ENCODE data around the gene GPC2. TPM values are rescaled to one million over a fixed set of nuclear protein-coding genes. Genes with fewer than 3 reads are reported as not detected.

The GPC2 gene
- total and polyA plus RNA-seq, 4 donors, result 0.63 to 3.7 (median 0.96) TPM

DNA sequence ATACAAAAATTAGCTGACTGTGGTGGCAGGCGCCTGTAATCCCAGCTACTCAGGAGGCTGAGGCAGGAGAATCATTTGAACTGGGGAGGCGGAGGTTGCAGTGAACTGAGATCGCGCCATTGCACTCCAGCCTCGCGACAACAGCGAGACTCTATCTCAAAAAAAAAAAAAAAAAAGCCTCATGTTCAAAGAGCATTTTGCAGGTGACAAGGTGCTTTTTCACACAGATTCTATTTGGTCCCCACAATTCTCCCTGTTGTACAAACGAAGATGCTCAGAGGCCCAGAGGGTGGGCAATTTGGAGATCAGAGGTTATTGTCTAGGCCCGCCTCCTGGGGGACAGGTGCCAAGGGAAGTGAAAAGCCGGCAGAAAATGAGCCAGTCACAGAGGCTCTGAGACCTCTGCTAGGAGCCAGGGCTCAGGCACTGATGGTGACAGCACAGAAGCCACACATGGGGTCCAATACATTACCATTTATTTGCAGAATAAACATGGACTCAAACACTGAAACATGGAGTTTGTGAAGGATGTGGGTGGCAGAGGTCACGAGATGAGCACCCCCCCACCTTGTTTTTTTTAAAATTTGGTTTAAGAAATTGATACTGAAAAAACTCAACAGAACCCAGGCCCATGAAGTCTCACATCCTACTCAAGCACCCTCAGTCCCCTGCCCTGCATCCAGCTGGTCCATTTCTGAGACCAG, 7.9 kb downstream of the GPC2 start:
- peak in 1 of 2 donors; percentile 47 for DNase-seq
- intact Hi-C loops (cut with DNase I), result no loop called here
- Histone ChIP-seq H3K4me1 (ENCODE audit: control insufficient read depth in 1 of 2, insufficient read depth in 2 of 2, low read length in 2 of 2) (no peaks in the 10 kb centered on the region), H3K27me3 (ENCODE audit: control insufficient read depth in 1 of 2, insufficient read depth in 2 of 2, low read length in 1 of 2) (no peaks in the 10 kb centered on the region), H3K36me3 (ENCODE audit: control insufficient read depth in 1 of 2, insufficient read depth in 2 of 2, low read length in 1 of 2) (no peaks in the 10 kb centered on the region), H3K4me3 (ENCODE audit: low read length in 2 of 2) (no peak overlapping the region), H3K27ac (ENCODE audit: low read depth in 1 of 2, low read length in 2 of 2) (no peak overlapping the region), H3K9me3 (ENCODE audit: control insufficient read depth, low read length) (no peaks in the 10 kb centered on the region)
- no peak for ATAC-seq (ENCODE audit: low FRiP score)
- WGBS, 2 donors, result 85 to 87% methylated on average over 11 of the region's 11 CpGs

DNA sequence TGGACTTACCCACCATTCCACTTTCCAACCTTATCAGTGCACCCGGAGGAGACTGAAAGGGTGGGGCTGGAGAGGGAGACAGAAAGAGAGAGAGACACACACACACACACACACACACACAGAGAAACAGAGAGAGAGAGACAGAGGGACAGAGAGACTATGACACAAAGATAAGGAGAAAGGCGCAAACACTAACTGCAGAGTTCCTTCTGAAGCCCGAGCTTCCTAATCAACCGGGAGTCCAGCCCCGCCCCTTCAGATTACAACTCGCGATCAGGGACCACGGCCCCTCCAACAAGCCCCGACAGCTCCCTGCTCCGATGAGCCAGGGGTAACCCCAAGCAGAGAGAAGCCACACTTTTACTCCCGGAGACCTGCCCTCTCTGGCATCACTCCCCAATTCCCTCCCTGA, 9.3 kb downstream of the GPC2 start:
- DNase-seq (peak in 1 of 2 donors; percentile 56), ATAC-seq (ENCODE audit: low FRiP score) (peak; percentile 35)
- Histone ChIP-seq H3K4me3 (ENCODE audit: low read length in 2 of 2) (peak overlapping the region; percentile 30 to 61), H3K4me1 (ENCODE audit: control insufficient read depth in 1 of 2, insufficient read depth in 2 of 2, low read length in 2 of 2) (no peaks in the 10 kb centered on the region), H3K27me3 (ENCODE audit: control insufficient read depth in 1 of 2, insufficient read depth in 2 of 2, low read length in 1 of 2) (no peaks in the 10 kb centered on the region), H3K9me3 (ENCODE audit: control insufficient read depth, low read length) (no peaks in the 10 kb centered on the region), H3K36me3 (ENCODE audit: control insufficient read depth in 1 of 2, insufficient read depth in 2 of 2, low read length in 1 of 2) (no peaks in the 10 kb centered on the region), H3K27ac (ENCODE audit: low read depth in 1 of 2, low read length in 2 of 2) (no peak overlapping the region)
- intact Hi-C loops (cut with DNase I), result no loop called here
- 0 to 2% methylated on average over 11 of the region's 11 CpGs for WGBS, 2 donors

DNA sequence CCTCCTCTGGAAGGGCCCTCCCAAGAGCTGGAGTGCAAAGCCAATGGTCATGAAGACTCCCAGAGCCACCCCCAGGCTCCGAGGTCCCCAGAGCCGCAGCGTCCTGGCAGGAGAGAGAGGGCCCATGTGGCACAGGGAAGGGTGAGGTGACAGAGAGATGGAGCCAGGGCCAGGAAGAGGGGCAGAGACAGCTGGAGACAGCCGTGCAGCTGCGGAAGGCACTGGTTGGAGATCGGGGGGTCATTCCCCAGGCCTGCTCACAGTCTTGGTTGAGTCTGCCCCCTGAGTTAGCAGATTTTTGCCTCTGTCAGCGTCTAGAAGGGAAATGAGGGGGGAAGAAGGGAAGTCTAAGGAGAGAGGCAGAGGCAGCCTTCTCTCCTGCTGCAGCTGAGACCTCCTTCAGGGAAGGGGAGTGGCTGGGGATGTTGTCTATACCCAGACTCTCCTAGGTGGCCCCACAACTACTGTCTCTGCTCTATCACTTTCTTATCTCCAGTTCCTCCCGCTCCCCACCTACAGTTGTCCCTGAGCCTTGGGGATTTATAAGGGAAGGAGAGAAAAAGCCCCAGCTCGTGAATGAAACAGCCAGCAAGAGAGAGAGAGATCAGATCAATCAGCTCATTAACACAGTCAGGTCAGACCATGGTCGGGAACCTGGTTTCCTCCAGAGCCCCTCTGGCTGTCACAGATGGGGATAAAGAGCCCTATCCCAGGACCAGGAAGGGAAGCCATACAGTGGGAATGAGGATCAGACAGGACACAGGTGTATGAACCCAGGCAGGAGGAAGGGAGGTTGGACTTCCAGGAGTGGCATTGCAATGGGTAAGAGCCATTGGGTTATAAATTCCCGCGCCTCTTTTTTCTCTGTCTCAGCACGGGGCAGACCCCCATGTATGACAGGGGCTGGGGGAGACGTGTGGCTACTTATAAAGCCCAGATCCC, 9.9 kb downstream of the GPC2 start:
- H3K4me1 ChIP-seq (ENCODE audit: control insufficient read depth in 1 of 2, insufficient read depth in 2 of 2, low read length in 2 of 2), result no peaks in the 10 kb centered on the region
- WGBS, 2 donors, result 58 to 64% methylated on average over 14 of the region's 14 CpGs
- DNase-seq (peak; percentile 15 to 53), ATAC-seq (ENCODE audit: low FRiP score) (no peak)
- no peaks in the 10 kb centered on the region for H3K27me3 ChIP-seq (ENCODE audit: control insufficient read depth in 1 of 2, insufficient read depth in 2 of 2, low read length in 1 of 2)
- intact Hi-C loops (cut with DNase I), result no loop called here
- no peaks in the 10 kb centered on the region for H3K9me3 ChIP-seq (ENCODE audit: control insufficient read depth, low read length)
- peak overlapping the region in 1 of 2 donors; percentile 30 for H3K4me3 ChIP-seq (ENCODE audit: low read length in 2 of 2)
- no peak overlapping the region for H3K27ac ChIP-seq (ENCODE audit: low read depth in 1 of 2, low read length in 2 of 2)
- no peaks in the 10 kb centered on the region for H3K36me3 ChIP-seq (ENCODE audit: control insufficient read depth in 1 of 2, insufficient read depth in 2 of 2, low read length in 1 of 2)

DNA sequence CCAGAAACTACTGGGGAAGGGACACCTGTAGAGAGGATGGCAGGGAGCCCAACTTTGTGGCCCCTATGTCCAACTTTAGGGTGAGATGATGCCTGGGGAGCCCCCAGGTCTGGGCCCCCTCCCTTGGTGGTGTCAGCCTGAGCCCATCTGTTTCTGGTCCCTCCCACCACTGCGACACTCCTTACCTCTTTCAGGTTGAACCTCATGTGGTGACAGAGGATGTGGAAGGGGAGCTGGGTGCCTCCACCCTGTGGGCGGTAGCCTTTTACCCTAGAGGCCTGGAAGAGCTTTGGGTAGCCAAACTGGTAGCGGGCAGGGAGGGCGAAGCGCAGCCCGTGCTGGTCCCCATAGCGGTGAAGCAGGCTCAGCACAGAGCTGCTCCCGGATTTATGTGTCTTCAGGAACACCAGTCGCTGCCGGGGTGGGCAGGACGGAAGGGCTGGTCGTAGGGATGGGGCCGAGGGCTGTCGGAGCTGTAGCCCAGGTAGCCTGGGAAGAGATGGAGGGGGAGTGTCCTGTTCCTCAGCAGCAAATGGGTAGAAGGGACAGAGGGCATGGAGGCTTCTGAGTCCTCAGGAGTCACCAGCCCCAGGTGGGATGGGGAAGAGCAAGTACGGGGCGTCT, 10.8 kb downstream of the GPC2 start:
- ATAC-seq (ENCODE audit: low FRiP score), result no peak
- DNase-seq, result peak; percentile 27 to 42

GRCh38 chr7:100163871-100164270, 13.3 kb downstream of the GPC2 start:
- 90 to 94% methylated on average over 5 of the region's 5 CpGs for WGBS, 2 donors
- H3K27me3 ChIP-seq (ENCODE audit: control insufficient read depth in 1 of 2, insufficient read depth in 2 of 2, low read length in 1 of 2), result no peaks in the 10 kb centered on the region
- H3K27ac ChIP-seq (ENCODE audit: low read depth in 1 of 2, low read length in 2 of 2), result no peak overlapping the region
- intact Hi-C loops (cut with DNase I), result no loop called here
- H3K4me1 ChIP-seq (ENCODE audit: control insufficient read depth in 1 of 2, insufficient read depth in 2 of 2, low read length in 2 of 2), result no peaks in the 10 kb centered on the region
- H3K9me3 ChIP-seq (ENCODE audit: control insufficient read depth, low read length), result no peaks in the 10 kb centered on the region
- no peaks in the 10 kb centered on the region for H3K36me3 ChIP-seq (ENCODE audit: control insufficient read depth in 1 of 2, insufficient read depth in 2 of 2, low read length in 1 of 2)
- peak in 1 of 2 donors; percentile 12 for DNase-seq
- ATAC-seq (ENCODE audit: low FRiP score), result no peak
- H3K4me3 ChIP-seq (ENCODE audit: low read length in 2 of 2), result no peak overlapping the region

More for the DNA sequence above, 10.8 kb downstream of the GPC2 start:
- Histone ChIP-seq H3K27ac (ENCODE audit: low read depth in 1 of 2, low read length in 2 of 2) (no peak overlapping the region), H3K36me3 (ENCODE audit: control insufficient read depth in 1 of 2, insufficient read depth in 2 of 2, low read length in 1 of 2) (no peaks in the 10 kb centered on the region), H3K4me3 (ENCODE audit: low read length in 2 of 2) (no peak overlapping the region), H3K9me3 (ENCODE audit: control insufficient read depth, low read length) (no peaks in the 10 kb centered on the region), H3K4me1 (ENCODE audit: control insufficient read depth in 1 of 2, insufficient read depth in 2 of 2, low read length in 2 of 2) (no peaks in the 10 kb centered on the region), H3K27me3 (ENCODE audit: control insufficient read depth in 1 of 2, insufficient read depth in 2 of 2, low read length in 1 of 2) (no peaks in the 10 kb centered on the region)
- WGBS, 2 donors, result 90 to 92% methylated on average over 16 of the region's 16 CpGs
- intact Hi-C loops (cut with DNase I), result no loop called here

GRCh38 chr7:100163006-100163531, 14.1 kb downstream of the GPC2 start:
- Histone ChIP-seq H3K27ac (ENCODE audit: low read depth in 1 of 2, low read length in 2 of 2) (no peak overlapping the region), H3K27me3 (ENCODE audit: control insufficient read depth in 1 of 2, insufficient read depth in 2 of 2, low read length in 1 of 2) (no peaks in the 10 kb centered on the region), H3K9me3 (ENCODE audit: control insufficient read depth, low read length) (no peaks in the 10 kb centered on the region), H3K4me1 (ENCODE audit: control insufficient read depth in 1 of 2, insufficient read depth in 2 of 2, low read length in 2 of 2) (no peaks in the 10 kb centered on the region), H3K4me3 (ENCODE audit: low read length in 2 of 2) (no peak overlapping the region), H3K36me3 (ENCODE audit: control insufficient read depth in 1 of 2, insufficient read depth in 2 of 2, low read length in 1 of 2) (no peaks in the 10 kb centered on the region)
- peak; percentile 21 to 32 for DNase-seq
- 77 to 78% methylated on average over 6 of the region's 6 CpGs for WGBS, 2 donors
- intact Hi-C loops (cut with DNase I), result no loop called here
- no peak for ATAC-seq (ENCODE audit: low FRiP score)

GRCh38 chr7:100160067-100160466, 17.1 kb downstream of the GPC2 start:
- H3K9me3 ChIP-seq (ENCODE audit: control insufficient read depth, low read length), result no peaks in the 10 kb centered on the region
- no peaks in the 10 kb centered on the region for H3K36me3 ChIP-seq (ENCODE audit: control insufficient read depth in 1 of 2, insufficient read depth in 2 of 2, low read length in 1 of 2)
- 90 to 94% methylated on average over 18 of the region's 18 CpGs for WGBS, 2 donors
- H3K4me1 ChIP-seq (ENCODE audit: control insufficient read depth in 1 of 2, insufficient read depth in 2 of 2, low read length in 2 of 2), result no peaks in the 10 kb centered on the region
- no peak overlapping the region for H3K4me3 ChIP-seq (ENCODE audit: low read length in 2 of 2)
- peak in 1 of 2 donors; percentile 44 for DNase-seq
- intact Hi-C loops (cut with DNase I), result no loop called here
- no peaks in the 10 kb centered on the region for H3K27me3 ChIP-seq (ENCODE audit: control insufficient read depth in 1 of 2, insufficient read depth in 2 of 2, low read length in 1 of 2)
- no peak for ATAC-seq (ENCODE audit: low FRiP score)
- H3K27ac ChIP-seq (ENCODE audit: low read depth in 1 of 2, low read length in 2 of 2), result no peak overlapping the region

DNA sequence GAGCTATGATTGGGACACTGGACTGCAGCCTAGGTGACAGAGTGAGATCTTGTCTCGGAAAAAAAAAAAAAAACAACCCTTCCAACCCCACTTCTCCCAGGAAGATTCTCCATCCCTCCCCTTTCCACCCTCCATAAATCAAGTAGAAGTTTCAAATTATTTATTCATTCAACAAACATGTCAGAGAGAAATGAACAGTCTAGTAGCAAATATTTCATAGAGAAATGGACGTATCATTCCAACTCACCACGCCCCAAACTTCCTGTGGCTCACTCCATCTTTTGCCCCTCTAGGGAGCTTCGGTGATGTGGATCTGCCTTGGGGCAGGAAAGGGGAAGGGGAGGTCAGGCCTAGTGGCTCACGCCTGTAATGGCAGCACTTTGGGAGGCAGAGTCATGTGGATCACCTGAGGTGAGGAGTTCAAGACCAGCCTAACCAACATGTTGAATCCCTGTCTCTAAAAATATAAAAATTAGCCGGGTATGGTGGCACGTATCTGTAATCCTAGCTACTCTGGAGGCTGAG, 18.0 kb downstream of the GPC2 start:
- H3K4me3 ChIP-seq (ENCODE audit: low read length in 2 of 2), result peak overlapping the region in 1 of 2 donors; percentile 84
- DNase-seq, result peak in 1 of 2 donors; percentile 20
- 69 to 71% methylated on average over 7 of the region's 7 CpGs for WGBS, 2 donors
- intact Hi-C loops (cut with DNase I), result no loop called here
- H3K27me3 ChIP-seq (ENCODE audit: control insufficient read depth in 1 of 2, insufficient read depth in 2 of 2, low read length in 1 of 2), result no peaks in the 10 kb centered on the region
- H3K9me3 ChIP-seq (ENCODE audit: control insufficient read depth, low read length), result no peaks in the 10 kb centered on the region
- ATAC-seq (ENCODE audit: low FRiP score), result no peak
- no peak overlapping the region for H3K27ac ChIP-seq (ENCODE audit: low read depth in 1 of 2, low read length in 2 of 2)
- H3K4me1 ChIP-seq (ENCODE audit: control insufficient read depth in 1 of 2, insufficient read depth in 2 of 2, low read length in 2 of 2), result no peaks in the 10 kb centered on the region
- H3K36me3 ChIP-seq (ENCODE audit: control insufficient read depth in 1 of 2, insufficient read depth in 2 of 2, low read length in 1 of 2), result no peaks in the 10 kb centered on the region

Data from aorta (tissue), 5 donors.